ENCODE measurements around the gene GCN1.

GCN1 gene

DNA sequence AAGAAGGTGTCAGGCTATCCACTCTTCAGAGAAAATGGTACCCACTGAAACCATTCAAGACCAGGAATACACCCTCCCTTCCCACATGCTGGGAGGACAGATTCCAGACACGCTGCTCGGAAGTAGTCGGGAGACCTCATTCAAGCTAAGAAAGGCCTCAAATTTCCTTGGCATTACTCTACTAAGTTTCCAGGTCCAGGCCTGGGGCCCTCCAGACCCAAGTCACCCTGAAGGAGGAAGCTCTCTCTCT is 33.5 kb upstream of the GCN1 start:
- 31% methylated on average over 3 of the region's 3 CpGs; no CpG with 5 or more reads in 1 of the 2 experiments for WGBS, 2 experiments (ENCODE audit: insufficient coverage in 2 of 2)
- peak overlapping the region; percentile 100 for H3K27ac ChIP-seq (ENCODE audit: low read depth, low read length, severe bottlenecking)
- peaks cover 48% of the 10 kb centered on the region for H3K36me3 ChIP-seq (ENCODE audit: control insufficient read depth, insufficient read depth, low read length)
- H3K9me3 ChIP-seq (ENCODE audit: control insufficient read depth, low read length), result no peaks in the 10 kb centered on the region
- H3K4me1 ChIP-seq (ENCODE audit: control insufficient read depth, insufficient read depth, low read length, poor library complexity, severe bottlenecking), result peaks cover 63% of the 10 kb centered on the region
- H3K4me3 ChIP-seq (ENCODE audit: extremely low read depth, insufficient read depth, low read length, poor library complexity, severe bottlenecking), result no peak overlapping the region

GRCh38 chr12:120227233-120228040 is 32.9 kb upstream of the GCN1 start:
- Histone ChIP-seq H3K27ac (ENCODE audit: low read depth, low read length, severe bottlenecking) (no peak overlapping the region), H3K4me3 (ENCODE audit: extremely low read depth, insufficient read depth, low read length, poor library complexity, severe bottlenecking) (no peak overlapping the region), H3K9me3 (ENCODE audit: control insufficient read depth, low read length) (no peaks in the 10 kb centered on the region), H3K36me3 (ENCODE audit: control insufficient read depth, insufficient read depth, low read length) (peaks cover 53% of the 10 kb centered on the region), H3K4me1 (ENCODE audit: control insufficient read depth, insufficient read depth, low read length, poor library complexity, severe bottlenecking) (peaks cover 58% of the 10 kb centered on the region)
- WGBS, 2 experiments (ENCODE audit: insufficient coverage in 2 of 2), result 87 to 93% methylated on average over 6 to 7 of the region's 8 CpGs

GRCh38 chr12:120225852-120226640 is 31.5 kb upstream of the GCN1 start:
- Histone ChIP-seq H3K36me3 (ENCODE audit: control insufficient read depth, insufficient read depth, low read length) (peaks cover 67% of the 10 kb centered on the region), H3K27ac (ENCODE audit: low read depth, low read length, severe bottlenecking) (peak overlapping the region; percentile 8), H3K9me3 (ENCODE audit: control insufficient read depth, low read length) (no peaks in the 10 kb centered on the region), H3K4me1 (ENCODE audit: control insufficient read depth, insufficient read depth, low read length, poor library complexity, severe bottlenecking) (peaks cover 47% of the 10 kb centered on the region), H3K4me3 (ENCODE audit: extremely low read depth, insufficient read depth, low read length, poor library complexity, severe bottlenecking) (no peak overlapping the region)
- WGBS, 2 experiments (ENCODE audit: insufficient coverage in 2 of 2), result 95% methylated on average over 10 of the region's 13 CpGs

- 67 to 86% methylated on average over 4 to 9 of the region's 9 CpGs for WGBS, 2 experiments (ENCODE audit: insufficient coverage in 2 of 2)
- Histone ChIP-seq H3K4me1 (ENCODE audit: control insufficient read depth, insufficient read depth, low read length, poor library complexity, severe bottlenecking) (peaks cover 45% of the 10 kb centered on the region), H3K4me3 (ENCODE audit: extremely low read depth, insufficient read depth, low read length, poor library complexity, severe bottlenecking) (no peak overlapping the region), H3K27ac (ENCODE audit: low read depth, low read length, severe bottlenecking) (peak overlapping the region; percentile 8), H3K36me3 (ENCODE audit: control insufficient read depth, insufficient read depth, low read length) (peaks cover 76% of the 10 kb centered on the region), H3K9me3 (ENCODE audit: control insufficient read depth, low read length) (no peaks in the 10 kb centered on the region)
Measured at GRCh38 chr12:120225200-120225558, 30.7 kb upstream of the GCN1 start.

GRCh38 chr12:120224304-120225199 is 30.0 kb upstream of the GCN1 start:
- no peak overlapping the region for H3K27ac ChIP-seq (ENCODE audit: low read depth, low read length, severe bottlenecking)
- 94 to 95% methylated on average over 19 to 21 of the region's 25 CpGs for WGBS, 2 experiments (ENCODE audit: insufficient coverage in 2 of 2)

GRCh38 chr12:120223458-120224303 is 29.2 kb upstream of the GCN1 start:
- peaks cover 91% of the 10 kb centered on the region for H3K36me3 ChIP-seq (ENCODE audit: control insufficient read depth, insufficient read depth, low read length)
- H3K27ac ChIP-seq (ENCODE audit: low read depth, low read length, severe bottlenecking), result no peak overlapping the region
- WGBS, 2 experiments (ENCODE audit: insufficient coverage in 2 of 2), result 94 to 96% methylated on average over 15 to 17 of the region's 19 CpGs
- no peak overlapping the region for H3K4me3 ChIP-seq (ENCODE audit: extremely low read depth, insufficient read depth, low read length, poor library complexity, severe bottlenecking)
- no peaks in the 10 kb centered on the region for H3K9me3 ChIP-seq (ENCODE audit: control insufficient read depth, low read length)
- peaks cover 30% of the 10 kb centered on the region for H3K4me1 ChIP-seq (ENCODE audit: control insufficient read depth, insufficient read depth, low read length, poor library complexity, severe bottlenecking)

More at GRCh38 chr12:120224304-120225199, 30.0 kb upstream of the GCN1 start:
- H3K4me1 ChIP-seq (ENCODE audit: control insufficient read depth, insufficient read depth, low read length, poor library complexity, severe bottlenecking), result peaks cover 39% of the 10 kb centered on the region
- no peaks in the 10 kb centered on the region for H3K9me3 ChIP-seq (ENCODE audit: control insufficient read depth, low read length)
- no peak overlapping the region for H3K4me3 ChIP-seq (ENCODE audit: extremely low read depth, insufficient read depth, low read length, poor library complexity, severe bottlenecking)
- peaks cover 82% of the 10 kb centered on the region for H3K36me3 ChIP-seq (ENCODE audit: control insufficient read depth, insufficient read depth, low read length)

GRCh38 chr12:120222288-120222832 is 27.8 kb upstream of the GCN1 start:
- WGBS, 2 experiments (ENCODE audit: insufficient coverage in 2 of 2), result 91 to 98% methylated on average over 7 to 8 of the region's 12 CpGs
- H3K4me3 ChIP-seq (ENCODE audit: extremely low read depth, insufficient read depth, low read length, poor library complexity, severe bottlenecking), result no peak overlapping the region
- peaks cover 19% of the 10 kb centered on the region for H3K4me1 ChIP-seq (ENCODE audit: control insufficient read depth, insufficient read depth, low read length, poor library complexity, severe bottlenecking)
- no peaks in the 10 kb centered on the region for H3K9me3 ChIP-seq (ENCODE audit: control insufficient read depth, low read length)
- H3K36me3 ChIP-seq (ENCODE audit: control insufficient read depth, insufficient read depth, low read length), result peaks cover 93% of the 10 kb centered on the region
- no peak overlapping the region for H3K27ac ChIP-seq (ENCODE audit: low read depth, low read length, severe bottlenecking)

GRCh38 chr12:120221576-120221900 is 27.0 kb upstream of the GCN1 start:
- WGBS, 2 experiments (ENCODE audit: insufficient coverage in 2 of 2), result 97 to 98% methylated on average over 9 to 13 of the region's 13 CpGs
- peaks cover 95% of the 10 kb centered on the region for H3K36me3 ChIP-seq (ENCODE audit: control insufficient read depth, insufficient read depth, low read length)
- H3K9me3 ChIP-seq (ENCODE audit: control insufficient read depth, low read length), result no peaks in the 10 kb centered on the region
- H3K27ac ChIP-seq (ENCODE audit: low read depth, low read length, severe bottlenecking), result peak overlapping the region; percentile 72
- H3K4me3 ChIP-seq (ENCODE audit: extremely low read depth, insufficient read depth, low read length, poor library complexity, severe bottlenecking), result no peak overlapping the region
- peaks cover 17% of the 10 kb centered on the region for H3K4me1 ChIP-seq (ENCODE audit: control insufficient read depth, insufficient read depth, low read length, poor library complexity, severe bottlenecking)

DNA sequence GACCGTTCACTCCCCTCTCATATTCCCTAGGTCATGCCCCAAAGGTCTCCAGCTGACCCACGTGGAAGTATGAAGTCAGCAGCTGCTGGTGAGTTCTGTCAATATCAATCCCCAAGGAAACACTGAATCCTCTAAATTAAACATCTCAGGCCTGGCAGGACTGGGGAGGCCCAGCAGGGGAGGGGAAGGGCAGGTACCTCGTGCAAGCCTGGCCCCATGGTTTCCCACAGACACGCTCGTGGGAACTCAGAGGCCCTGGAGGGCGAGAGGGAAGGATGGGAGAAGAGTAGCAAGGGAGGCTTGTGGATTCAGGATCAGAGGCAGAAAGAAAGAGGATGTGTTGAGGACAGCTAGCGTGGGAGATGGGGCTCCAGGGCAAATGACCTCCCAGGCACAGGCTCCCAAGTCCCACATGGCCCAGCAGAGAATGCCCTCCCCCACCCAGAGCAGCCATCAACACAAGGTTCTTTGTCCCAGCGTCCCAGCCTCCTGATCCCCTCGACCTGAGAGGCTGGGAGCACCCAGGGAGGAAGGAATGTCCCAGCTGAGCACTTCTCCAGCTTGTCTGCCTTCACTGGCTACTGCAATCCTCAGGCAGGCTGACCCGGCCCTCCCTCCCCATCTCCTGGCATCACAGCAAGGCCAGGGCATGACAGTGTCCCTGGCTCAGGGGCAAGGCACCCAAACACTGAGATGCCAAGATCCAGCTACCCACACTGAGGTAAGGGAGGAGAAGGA is 26.5 kb upstream of the GCN1 start:
- H3K9me3 ChIP-seq (ENCODE audit: control insufficient read depth, low read length), result no peaks in the 10 kb centered on the region
- 70 to 75% methylated on average over 4 to 8 of the region's 10 CpGs for WGBS, 2 experiments (ENCODE audit: insufficient coverage in 2 of 2)
- peak overlapping the region; percentile 72 for H3K27ac ChIP-seq (ENCODE audit: low read depth, low read length, severe bottlenecking)
- H3K36me3 ChIP-seq (ENCODE audit: control insufficient read depth, insufficient read depth, low read length), result peaks cover 95% of the 10 kb centered on the region
- peaks cover 12% of the 10 kb centered on the region for H3K4me1 ChIP-seq (ENCODE audit: control insufficient read depth, insufficient read depth, low read length, poor library complexity, severe bottlenecking)
- no peak overlapping the region for H3K4me3 ChIP-seq (ENCODE audit: extremely low read depth, insufficient read depth, low read length, poor library complexity, severe bottlenecking)

All from mesodermal cell (in vitro differentiated cells).